HG03159 (cell line): Measurements from ENCODE around the gene STRN.

Source experiments
- ATAC-seq: cut with Tn5 transposase; IDR thresholded peaks from one replicate; pipeline ENCODE4 v1.9.1; 2021; ENCODE audit warnings: mild to moderate bottlenecking, moderate library complexity; ENCODE audit not compliant: unreplicated experiment

The STRN gene

DNA sequence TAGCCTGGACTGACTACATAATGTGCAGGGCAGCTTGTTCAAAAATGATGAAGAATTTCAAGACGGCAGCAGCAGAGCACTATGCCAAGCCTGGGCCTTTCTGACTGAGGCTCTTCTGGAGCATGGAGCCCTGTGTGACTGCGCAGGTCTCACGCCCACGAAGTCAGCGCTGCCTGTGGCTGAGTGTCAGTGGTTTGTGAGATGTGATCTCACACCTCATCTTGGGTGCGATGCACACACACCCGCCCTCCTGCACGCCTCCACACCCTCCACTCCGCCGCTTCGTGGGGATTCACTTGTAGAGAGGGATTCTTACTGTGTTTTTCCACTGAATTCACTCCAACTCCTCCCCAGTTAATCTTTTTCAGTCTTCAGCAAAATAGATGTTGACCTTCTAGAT is 166.0 kb downstream of the STRN start:
- no peak for ATAC-seq

DNA sequence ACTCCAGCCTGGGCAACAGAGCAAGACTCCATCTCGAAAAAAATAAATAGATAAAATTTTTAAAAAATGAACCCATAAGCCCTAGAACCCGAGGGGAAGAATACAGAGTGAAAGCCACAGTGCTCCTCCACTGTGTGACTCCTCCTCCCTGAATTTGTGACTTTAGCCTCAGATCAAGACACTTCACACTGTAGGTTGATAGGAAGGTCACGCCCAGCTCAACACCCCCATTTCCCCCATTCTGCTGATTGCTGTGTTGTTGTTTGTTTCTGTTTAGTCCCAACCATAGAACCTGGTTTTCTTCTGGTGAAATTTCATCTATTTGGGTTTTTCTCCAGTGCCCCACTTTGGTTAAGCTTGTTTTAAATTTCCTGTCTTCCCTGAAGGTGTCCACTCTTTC is 167.6 kb downstream of the STRN start:
- no peak for ATAC-seq

DNA sequence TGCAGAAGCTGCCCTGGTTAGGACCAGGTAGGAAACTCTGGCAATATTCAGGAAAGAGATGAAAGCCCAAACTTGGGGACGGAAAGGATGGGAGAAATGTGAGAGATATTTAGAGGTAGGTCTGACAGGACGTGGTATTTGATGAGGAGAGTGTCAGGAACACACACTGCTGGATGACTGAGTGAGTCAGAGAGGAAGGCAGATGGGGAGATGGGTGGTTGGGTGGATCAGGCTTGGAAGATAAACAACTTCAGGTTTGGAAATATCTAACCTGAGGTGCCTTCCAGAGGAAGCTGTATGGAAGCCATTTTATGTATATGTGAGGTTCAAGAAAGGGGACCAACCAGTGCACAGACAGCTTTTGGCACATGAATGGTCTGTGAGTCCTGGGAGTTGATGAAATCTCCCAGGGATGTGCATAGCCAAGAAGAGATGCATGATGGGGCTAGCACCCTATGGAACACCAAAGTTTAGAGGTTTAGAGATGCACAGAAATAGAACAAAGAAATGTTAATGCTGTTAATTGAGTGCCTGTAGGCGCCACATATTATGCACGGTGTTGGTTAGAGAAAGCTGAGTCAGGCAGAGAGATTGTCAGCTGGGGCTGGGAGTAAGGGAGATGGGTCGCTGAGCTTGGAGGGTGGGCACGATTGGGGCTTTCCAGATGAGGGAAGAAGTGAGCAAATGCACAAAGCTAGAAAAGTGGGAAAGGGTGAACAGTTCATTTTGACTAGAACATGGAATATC is 168.8 kb downstream of the STRN start:
- ATAC-seq: no peak
